Pancreas (tissue), 10 donors: Measurements from ENCODE around the gene GUCD1. TPM values are rescaled to one million over a fixed set of nuclear protein-coding genes. Genes with fewer than 3 reads are reported as not detected.
A peak's percentile ranks its signal among the peaks of the same experiment; 100 is the strongest.
"Not testable (repeated sequence)": the region's sequence is repeated elsewhere in the genome, so short reads cannot be mapped to it uniquely, and the experiment has no call there.

Experiments
- ATAC-seq, 4 donors: fragments of 200-7000 bp; cut with Tn5 transposase; one replicate each; pipeline versions ENCODE4 v1.8.0 to v1.9.1; 2020; ENCODE audit warnings: mild to moderate bottlenecking in 4 of 4, moderate library complexity in 4 of 4
- DNase-seq, 6 donors: peaks; one replicate each; pipeline ENCODE4 v3.0.0-alpha.2; 2020
- FAIRE-seq: peaks from 2 replicates; lab custom pipeline; 2012; peaks lifted over from hg19 to GRCh38; lab: Jason Lieb, UNC
- H3K27ac ChIP-seq, 4 donors: fragments of 200-600 bp; sonication (generic); 1 replicate in 3 of 4; 2 replicates in 1 of 4; pipeline versions ENCODE4 v1.5.0 to v1.8.0; 2020
- H3K27me3 ChIP-seq, 4 donors: fragments of 200-600 bp; one replicate each; pipeline ENCODE4 v1.8.0; 2021
- H3K36me3 ChIP-seq, 3 donors: fragments of 200-600 bp; sonication (generic) in 1 of 3; one replicate each; pipeline versions ENCODE4 v1.5.0 to v1.8.0; 2020 to 2021
- H3K4me1 ChIP-seq, 3 donors: fragments of 200-600 bp; one replicate each; pipeline ENCODE4 v1.8.0; 2021
- H3K4me3 ChIP-seq, 4 donors: fragments of 200-600 bp; sonication (generic) in 2 of 4; one replicate each; pipeline versions ENCODE4 v1.5.0 to v1.8.0; 2020 to 2021
- H3K9me3 ChIP-seq, 4 donors: fragments of 200-600 bp; one replicate each; pipeline ENCODE4 v1.8.0; 2021
- WGBS, 2 donors: extraction: QIAGEN DNeasy Blood & Tissue Kit; methylation state at CpG; one replicate each; pipeline ENCODE4 v1.1.7; 2013; 5-methylcytosine and 5-hydroxymethylcytosine counted together
- intact Hi-C, 3 donors: fragments of 100-400 bp; cut with DNase I; formaldehyde crosslinking; loops; one replicate each; pipeline versions ENCODE4 v1.11.1 to v1.14.2; 2022
- polyA plus RNA-seq, 2 donors: library from polyadenylated mRNA; stranded (reverse); fragments of 200-250 nt; gene quantifications; one replicate each; pipeline ENCODE4 v1.2.3, GENCODE V29; 2013
- total RNA-seq, 6 donors: library from RNA; stranded (reverse); fragmentation: NEBNext Ultra II Directional in 4 of 6; extraction: Animal tissue kit (Norgen Biotek cat#: 25700) in 4 of 6; gene quantifications; one replicate each; pipeline versions ENCODE4 v1.2.1 to v1.2.4, GENCODE V29; 2021 to 2023
- TF ChIP-seq, protein P1 (sequence below), 4 donors: fragments of 200-600 bp; sonication (generic) in 3 of 4; IDR thresholded peaks; one replicate each; pipeline versions ENCODE4 v1.5.0 to v1.8.0; 2021; ENCODE audit warnings: antibody characterized with exemption in 4 of 4
- donor health status: healthy with polysubstance abuse.
- donor health status: DM: no; HTN: no; CAD: no; lungs with moderate emphysema.
- donor health status: DM: no; HTN: no; CAD: no.
- donor health status: control.
- donor health status: control.
- donor health status: Bipolar disorder and iron deficiency.
- donor health status: DM: yes; HTN: yes; CAD: no.
- donor health status: DM: no; HTN: no; CAD: no.
- donor health status: DM: no; HTN: no; CAD: no.
- donor health status: DM: yes; HTN: yes; CAD: no.

GUCD1 gene
- total and polyA plus RNA-seq, 8 donors = 39.9 to 55.2 (median 45.9) TPM

- H3K27me3 ChIP-seq = no peaks in the 10 kb centered on the region
- H3K4me1 ChIP-seq = peaks cover 8 to 9% (median 9%) of the 10 kb centered on the region in 3 donors
- peaks cover 0 to 10% (median 5%) of the 10 kb centered on the region in 3 donors for H3K36me3 ChIP-seq
- H3K4me3 ChIP-seq = no peak overlapping the region
- intact Hi-C loops = no loop called here
- TF ChIP-seq, protein P1, sequence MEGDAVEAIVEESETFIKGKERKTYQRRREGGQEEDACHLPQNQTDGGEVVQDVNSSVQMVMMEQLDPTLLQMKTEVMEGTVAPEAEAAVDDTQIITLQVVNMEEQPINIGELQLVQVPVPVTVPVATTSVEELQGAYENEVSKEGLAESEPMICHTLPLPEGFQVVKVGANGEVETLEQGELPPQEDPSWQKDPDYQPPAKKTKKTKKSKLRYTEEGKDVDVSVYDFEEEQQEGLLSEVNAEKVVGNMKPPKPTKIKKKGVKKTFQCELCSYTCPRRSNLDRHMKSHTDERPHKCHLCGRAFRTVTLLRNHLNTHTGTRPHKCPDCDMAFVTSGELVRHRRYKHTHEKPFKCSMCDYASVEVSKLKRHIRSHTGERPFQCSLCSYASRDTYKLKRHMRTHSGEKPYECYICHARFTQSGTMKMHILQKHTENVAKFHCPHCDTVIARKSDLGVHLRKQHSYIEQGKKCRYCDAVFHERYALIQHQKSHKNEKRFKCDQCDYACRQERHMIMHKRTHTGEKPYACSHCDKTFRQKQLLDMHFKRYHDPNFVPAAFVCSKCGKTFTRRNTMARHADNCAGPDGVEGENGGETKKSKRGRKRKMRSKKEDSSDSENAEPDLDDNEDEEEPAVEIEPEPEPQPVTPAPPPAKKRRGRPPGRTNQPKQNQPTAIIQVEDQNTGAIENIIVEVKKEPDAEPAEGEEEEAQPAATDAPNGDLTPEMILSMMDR (IDR thresholded peaks at IDR 0.05) = no peak
- DNase-seq (no peak), ATAC-seq (no peak), FAIRE-seq (no peak)
- no peak overlapping the region for H3K27ac ChIP-seq
- 44 to 45% methylated on average over 4 of the region's 4 CpGs for WGBS, 2 donors
- H3K9me3 ChIP-seq = no peaks in the 10 kb centered on the region
Measured at GRCh38 chr22:24559471-24559870, 4.5 kb upstream of the GUCD1 start.

DNA sequence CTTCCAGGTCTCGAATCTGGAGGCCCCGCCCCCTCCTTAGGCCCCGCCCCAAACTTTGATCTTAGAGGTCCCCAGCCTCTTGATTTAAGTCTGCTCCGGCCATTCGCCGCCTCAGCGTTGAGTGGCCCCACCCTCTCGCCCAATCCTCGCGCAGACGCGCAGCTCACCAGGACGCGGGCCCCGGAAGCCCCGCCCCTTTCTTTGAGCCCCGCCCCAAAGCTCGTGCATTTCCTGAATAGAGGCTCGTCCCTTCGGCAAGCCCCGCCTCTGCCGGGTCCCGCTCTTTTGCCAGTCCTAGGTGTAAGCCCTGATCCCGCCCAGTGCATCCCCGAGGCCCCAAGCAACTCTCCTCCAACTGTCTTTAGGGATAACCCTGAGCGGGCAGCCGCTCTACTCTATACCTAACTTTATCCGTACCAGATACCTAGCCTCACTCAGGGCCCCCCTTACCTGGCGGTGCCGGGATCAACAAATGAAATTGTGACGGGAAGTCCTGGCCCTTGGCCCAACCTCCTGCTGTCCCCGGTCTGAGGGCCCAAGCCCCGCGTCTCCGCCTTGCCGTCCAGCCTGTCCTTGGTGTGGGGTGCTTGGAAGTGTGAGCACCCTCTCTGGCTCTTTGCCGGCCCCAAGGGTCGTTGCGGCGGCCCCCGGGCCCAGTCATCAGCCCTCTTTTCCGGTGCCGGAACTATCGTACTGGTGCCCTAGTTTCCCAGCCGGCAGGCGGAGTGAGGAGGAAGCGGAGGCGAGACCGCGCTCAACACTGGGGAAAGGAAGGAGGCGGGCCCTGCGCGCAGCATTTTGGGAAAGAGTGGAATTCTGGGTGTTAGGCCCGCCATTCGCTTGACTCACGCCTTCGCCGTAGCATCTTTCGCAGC is 464 bp upstream of the GUCD1 start, which contains the start of gene SNRPD3:
SNRPD3 (plus strand) TSS at position 835 of the 875 bp plus-strand sequence. CDS start 1,676 bp downstream, outside the sequence.
- FAIRE-seq (no peak), ATAC-seq (peak; percentile 87 to 94 (median 88)), DNase-seq (peak; percentile 99 to 100 (median 100))
- peaks cover 16 to 31% (median 25%) of the 10 kb centered on the region in 3 donors for H3K4me1 ChIP-seq
- no peaks in the 10 kb centered on the region for H3K9me3 ChIP-seq
- TF ChIP-seq, protein P1 (IDR thresholded peaks at IDR 0.05) = no peak
- peak within 1 kb of the TSS; percentile 94 to 98 (median 95) for H3K27ac ChIP-seq
- no peaks in the 10 kb centered on the region for H3K27me3 ChIP-seq
- peaks cover 0 to 10% (median 5%) of the 10 kb centered on the region in 3 donors for H3K36me3 ChIP-seq
- 0 to 1% methylated on average over 59 of the region's 59 CpGs for WGBS, 2 donors
- intact Hi-C loops = no loop called here
- peak within 1 kb of the TSS; percentile 57 to 95 (median 92) for H3K4me3 ChIP-seq

DNA sequence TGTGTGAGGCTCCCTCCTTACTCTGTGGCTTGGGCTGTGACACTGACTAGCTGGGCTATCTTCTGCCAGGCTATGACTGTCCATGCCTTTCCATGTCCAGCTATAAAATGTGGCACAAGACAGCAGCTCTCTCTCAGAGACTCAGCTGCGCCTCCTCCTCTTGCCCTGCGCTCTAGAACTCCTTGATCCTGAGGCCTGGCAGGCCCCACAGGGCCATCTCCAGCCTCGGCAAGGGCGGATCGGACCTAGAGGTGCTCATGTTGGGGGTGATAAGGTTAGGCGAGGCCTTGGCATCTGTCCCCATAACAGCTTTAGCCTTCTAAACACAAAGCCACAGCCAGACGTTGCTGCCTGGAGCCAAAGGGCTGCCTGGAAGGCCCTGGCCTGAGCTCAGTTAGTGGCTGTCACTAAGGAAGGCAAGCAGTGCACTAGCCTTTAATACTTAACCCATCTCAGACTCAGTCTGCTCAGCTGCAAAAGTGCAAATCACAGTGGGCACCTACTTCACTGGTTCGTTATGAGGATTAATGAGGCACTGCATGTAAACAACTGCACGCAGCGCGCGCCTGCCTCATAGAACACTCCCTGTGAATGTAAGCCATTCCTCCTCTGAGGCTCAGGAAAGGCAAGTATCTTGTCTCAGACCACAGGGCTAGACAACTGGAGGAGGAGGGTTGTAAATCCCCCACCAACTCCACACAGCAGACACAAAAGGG is 1.2 kb downstream of the GUCD1 start:
- Histone ChIP-seq H3K27me3 (no peaks in the 10 kb centered on the region), H3K4me3 (peak overlapping the region; percentile 57 to 95 (median 88)), H3K36me3 (peaks cover 0 to 10% (median 5%) of the 10 kb centered on the region in 3 donors), H3K27ac (peak overlapping the region; percentile 92 to 98 (median 94)), H3K9me3 (no peaks in the 10 kb centered on the region), H3K4me1 (peaks cover 16 to 43% (median 26%) of the 10 kb centered on the region in 3 donors)
- ATAC-seq = no peak
- intact Hi-C loops = no loop called here
- TF ChIP-seq, protein P1 (IDR thresholded peaks at IDR 0.05) = no peak
- 9 to 14% methylated on average over 11 to 12 of the region's 12 CpGs for WGBS, 2 donors
- FAIRE-seq = no peak
- peak in 3 of 6 donors; percentile 26 to 41 (median 35) for DNase-seq

DNA sequence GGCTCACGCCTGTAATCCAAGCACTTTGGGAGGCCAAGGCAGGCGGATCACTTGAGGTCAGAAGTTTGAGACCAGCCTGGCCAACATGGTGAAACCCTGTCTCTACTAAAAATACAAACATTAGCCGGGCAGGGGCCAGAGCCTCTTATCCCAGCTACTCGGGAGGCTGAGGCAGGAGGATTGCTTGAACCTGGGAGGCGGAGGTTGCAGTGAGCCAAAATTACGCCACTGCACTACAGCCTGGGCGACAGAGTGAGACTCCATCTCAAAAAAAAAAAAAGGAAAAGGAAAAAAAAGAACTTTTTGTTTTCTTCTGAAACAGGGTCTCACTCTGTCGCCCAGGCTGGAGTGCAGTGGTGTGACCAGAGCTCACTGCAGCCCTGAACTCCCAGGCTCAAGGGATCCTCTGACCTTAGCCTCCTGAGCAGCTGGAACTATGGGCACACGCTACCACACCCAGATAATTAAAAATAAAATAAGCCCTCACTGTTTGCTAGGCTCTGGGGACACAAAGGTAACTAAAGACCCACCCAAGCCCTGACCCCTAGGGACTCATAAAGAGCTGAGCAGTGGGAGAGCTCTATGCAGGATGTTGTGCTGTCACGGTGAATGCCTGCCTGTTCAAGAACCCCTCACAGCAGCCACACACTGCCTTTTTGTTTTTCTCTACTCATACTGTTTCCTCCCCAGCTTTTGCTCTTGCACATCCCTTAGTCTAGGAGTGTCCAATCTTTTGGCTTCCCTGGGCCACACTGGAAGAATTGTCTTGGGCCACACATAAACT is 2.2 kb downstream of the GUCD1 start:
- H3K36me3 ChIP-seq, DNase-seq, H3K27me3 ChIP-seq, H3K4me3 ChIP-seq, ATAC-seq, intact Hi-C loops, FAIRE-seq, H3K9me3 ChIP-seq, H3K27ac ChIP-seq: not testable (repeated sequence)
- H3K4me1 ChIP-seq = peaks cover 16 to 43% (median 26%) of the 10 kb centered on the region in 3 donors
- 80 to 87% methylated on average over 10 of the region's 10 CpGs for WGBS, 2 donors
